GM10248 (cell line): ENCODE measurements around the gene PACS1.
A peak's percentile ranks its signal among the peaks of the same experiment; 100 is the strongest.

Experiments
- CTCF ChIA-PET: fragments of 300-600 bp; sonication (Branson Sonifier 250); formaldehyde crosslinking; extraction: SDS; loops from one replicate; lab custom pipeline; 2021; ENCODE audit warnings: antibody characterized with exemption; lab: Yijun Ruan, JAX
- POLR2A ChIA-PET: fragments of 350-650 bp; sonication (Branson Sonifier 250); formaldehyde crosslinking; extraction: SDS; loops from one replicate; lab custom pipeline; 2020; ENCODE audit warnings: antibody characterized with exemption; lab: Yijun Ruan, JAX
- DNase-seq: peaks from one replicate; pipeline ENCODE4 v3.0.0; 2012; ENCODE audit errors: extremely low spot score
- CTCF ChIP-seq: IDR thresholded peaks from 2 replicates; pipeline ENCODE4 v1.5.1; 2012; ENCODE audit warnings: mild to moderate bottlenecking, low read depth; ENCODE audit errors: extremely low read depth, missing control alignments, control extremely low read depth

Gene PACS1

GRCh38 chr11:66267379-66268243 lies 197.5 kb downstream of the PACS1 start:
- DNase-seq = peak; percentile 94
- CTCF ChIA-PET = interaction anchor here (2.2 kb wide), 1 partner anchor 45 kb away, joined by 10 read pairs; no protein-coding TSS in a partner anchor
- POLR2A ChIA-PET = interaction anchor here (1.0 to 1.4 kb wide), 3 partner anchors 13 to 21 kb away, joined by 3 to 5 read pairs (median 4); partner anchors contain the start of gene YIF1A
- no peak for TF ChIP-seq CTCF

- peak; percentile 98 for DNase-seq
- ChIA-PET POLR2A (interaction anchor here (1.0 to 1.4 kb wide), 3 partner anchors 13 to 21 kb away, joined by 3 to 5 read pairs (median 4); partner anchors contain the start of gene YIF1A), CTCF (interaction anchor here (0.7 to 2.2 kb wide), 3 partner anchors 9 to 46 kb away, joined by 3 to 10 read pairs (median 3); no protein-coding TSS in a partner anchor)
- TF ChIP-seq CTCF = no peak
Measured at GRCh38 chr11:66268244-66268951, 198.3 kb downstream of the PACS1 start, which contains the start of gene RAB1B. RAB1B (plus strand) TSS chr11:66268639; CDS start chr11:66268680, 41 bp downstream.

- ChIA-PET CTCF (interaction anchor here (0.7 to 2.2 kb wide), 4 partner anchors 8 to 47 kb away, joined by 3 to 10 read pairs (median 3); no protein-coding TSS in a partner anchor), POLR2A (no interaction called here)
- DNase-seq = no peak
- TF ChIP-seq CTCF = no peak
Measured at GRCh38 chr11:66268952-66269905, 199.2 kb downstream of the PACS1 start.

- POLR2A ChIA-PET = interaction anchor here (2.0 kb wide), 1 partner anchor 17 kb away, joined by 7 read pairs; the partner anchor contains the start of gene YIF1A
- TF ChIP-seq CTCF = no peak
- CTCF ChIA-PET = no interaction called here
Measured at GRCh38 chr11:66271816-66272215, 201.7 kb downstream of the PACS1 start.

GRCh38 chr11:66272596-66272995 lies 202.5 kb downstream of the PACS1 start:
- TF ChIP-seq CTCF = no peak
- ChIA-PET POLR2A (interaction anchor here (2.0 kb wide), 1 partner anchor 16 kb away, joined by 7 read pairs; the partner anchor contains the start of gene YIF1A), CTCF (interaction anchor here (0.8 to 1.1 kb wide), 2 partner anchors 9 to 51 kb away, joined by 3 to 4 read pairs; no protein-coding TSS in a partner anchor)
- DNase-seq = no peak

More at GRCh38 chr11:66271816-66272215, 201.7 kb downstream of the PACS1 start:
- no peak for DNase-seq
